GM18498 (cell line): Measurements from ENCODE around the gene PRKCZ.

Source experiments
- ATAC-seq: cut with Tn5 transposase; IDR thresholded peaks from one replicate; pipeline ENCODE4 v1.9.1; 2021; ENCODE audit warnings: mild to moderate bottlenecking, moderate library complexity; ENCODE audit not compliant: unreplicated experiment

Gene PRKCZ

GRCh38 chr1:2098839-2099785, 48.9 kb downstream of the PRKCZ start:
- no peak for ATAC-seq

DNA sequence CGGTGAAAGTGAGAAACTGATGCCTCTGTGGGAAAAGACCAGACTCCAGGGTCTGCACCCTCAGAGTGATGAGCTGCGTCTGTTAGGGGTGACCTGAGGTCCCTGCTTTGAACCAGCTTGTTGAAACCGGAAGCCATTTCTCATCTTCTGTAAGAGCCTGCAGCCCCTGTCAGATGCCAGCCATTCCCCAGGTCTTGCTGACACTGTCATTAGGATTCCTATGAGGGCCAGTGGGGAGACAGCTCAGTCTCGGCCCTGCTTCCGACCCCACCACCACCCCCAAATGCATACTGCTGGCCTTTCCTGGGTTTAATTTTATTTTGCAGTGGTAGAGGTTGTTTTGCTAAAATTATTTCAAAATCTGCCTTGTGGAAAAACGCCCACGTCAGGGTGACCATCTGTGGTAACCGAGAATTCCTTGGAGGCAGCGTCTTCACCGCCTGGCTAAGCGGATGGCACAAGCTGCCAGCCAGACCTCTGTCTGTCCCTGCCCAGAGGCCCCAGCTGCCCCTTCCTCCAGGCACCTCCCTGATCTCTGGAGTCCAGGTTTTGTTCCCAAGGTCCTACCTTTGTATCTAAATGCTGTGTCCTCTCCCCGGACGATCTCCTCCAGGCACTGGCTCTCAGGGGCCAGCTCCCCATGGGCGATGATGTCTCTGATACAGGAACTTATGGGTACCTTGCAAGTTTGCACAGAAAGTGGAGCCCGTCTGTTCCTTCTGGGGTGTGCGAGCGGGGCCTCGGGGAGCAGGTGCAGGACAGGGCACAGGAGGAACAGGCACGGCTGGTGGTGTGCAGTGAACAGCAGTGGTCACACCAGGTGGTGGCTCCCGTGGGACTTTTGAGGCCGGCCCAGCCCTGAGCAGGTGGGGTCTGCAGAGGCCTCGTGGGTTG, 49.9 kb downstream of the PRKCZ start:
- ATAC-seq = no peak

DNA sequence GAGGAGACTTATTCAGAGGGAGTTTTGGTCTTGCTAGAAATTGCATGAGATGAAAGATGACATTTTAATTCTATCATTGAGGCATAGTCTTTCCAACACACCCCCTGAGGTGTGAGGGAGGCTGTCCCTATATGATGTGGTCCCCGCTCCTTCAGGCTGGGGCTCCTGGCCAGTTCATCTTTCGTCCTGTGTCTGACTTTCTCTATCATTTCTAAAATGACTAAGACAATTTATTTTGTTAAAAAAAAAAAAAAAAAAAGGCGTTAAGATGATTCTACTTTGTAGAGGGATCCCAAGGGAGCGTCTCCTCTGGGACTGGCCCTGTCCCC, 50.5 kb downstream of the PRKCZ start:
- no peak for ATAC-seq

DNA sequence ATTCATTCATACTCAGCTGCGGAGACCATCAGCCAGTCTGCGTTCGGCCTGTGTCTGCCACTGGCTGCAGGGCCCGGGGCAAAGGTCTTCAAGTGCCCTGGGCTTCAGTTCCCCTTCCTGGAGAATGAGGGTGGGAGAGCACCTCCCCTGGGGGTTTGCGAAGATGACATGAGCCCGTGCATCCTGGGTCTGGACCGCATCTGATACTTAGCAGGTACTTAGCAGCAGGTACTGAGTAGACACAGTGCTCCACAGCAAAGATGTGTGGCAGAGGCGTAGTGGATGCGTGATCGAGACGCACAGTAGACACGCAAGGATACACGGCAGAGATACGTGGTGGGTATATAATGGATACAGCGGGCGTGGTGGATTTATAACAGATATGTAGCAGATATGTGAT, 51.3 kb downstream of the PRKCZ start:
- no peak for ATAC-seq

GRCh38 chr1:2101946-2102345, 51.7 kb downstream of the PRKCZ start:
- ATAC-seq = no peak

DNA sequence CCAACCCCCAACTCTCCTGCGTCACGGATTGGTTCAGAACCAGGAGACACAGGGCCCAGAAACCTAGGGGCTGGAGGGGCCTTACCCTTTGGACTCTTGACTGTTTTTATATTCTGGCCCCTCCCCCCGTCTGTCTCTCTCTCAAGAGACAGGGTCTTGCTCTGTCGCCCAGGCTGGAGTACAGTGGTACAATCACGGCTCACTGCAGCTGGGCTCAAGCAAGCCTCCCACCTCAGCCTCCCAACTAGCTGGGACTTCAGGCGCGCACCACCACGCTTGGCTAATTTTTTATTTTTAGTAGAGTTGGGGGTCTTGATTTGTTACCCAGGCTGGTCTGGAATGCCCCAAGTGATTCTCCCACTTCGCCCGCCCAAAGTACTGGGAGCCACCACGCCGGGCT, 52.5 kb downstream of the PRKCZ start:
- ATAC-seq = no peak

GRCh38 chr1:2103266-2103900, 53.2 kb downstream of the PRKCZ start:
- no peak for ATAC-seq

GRCh38 chr1:2103901-2104590, 53.8 kb downstream of the PRKCZ start:
- ATAC-seq = no peak

DNA sequence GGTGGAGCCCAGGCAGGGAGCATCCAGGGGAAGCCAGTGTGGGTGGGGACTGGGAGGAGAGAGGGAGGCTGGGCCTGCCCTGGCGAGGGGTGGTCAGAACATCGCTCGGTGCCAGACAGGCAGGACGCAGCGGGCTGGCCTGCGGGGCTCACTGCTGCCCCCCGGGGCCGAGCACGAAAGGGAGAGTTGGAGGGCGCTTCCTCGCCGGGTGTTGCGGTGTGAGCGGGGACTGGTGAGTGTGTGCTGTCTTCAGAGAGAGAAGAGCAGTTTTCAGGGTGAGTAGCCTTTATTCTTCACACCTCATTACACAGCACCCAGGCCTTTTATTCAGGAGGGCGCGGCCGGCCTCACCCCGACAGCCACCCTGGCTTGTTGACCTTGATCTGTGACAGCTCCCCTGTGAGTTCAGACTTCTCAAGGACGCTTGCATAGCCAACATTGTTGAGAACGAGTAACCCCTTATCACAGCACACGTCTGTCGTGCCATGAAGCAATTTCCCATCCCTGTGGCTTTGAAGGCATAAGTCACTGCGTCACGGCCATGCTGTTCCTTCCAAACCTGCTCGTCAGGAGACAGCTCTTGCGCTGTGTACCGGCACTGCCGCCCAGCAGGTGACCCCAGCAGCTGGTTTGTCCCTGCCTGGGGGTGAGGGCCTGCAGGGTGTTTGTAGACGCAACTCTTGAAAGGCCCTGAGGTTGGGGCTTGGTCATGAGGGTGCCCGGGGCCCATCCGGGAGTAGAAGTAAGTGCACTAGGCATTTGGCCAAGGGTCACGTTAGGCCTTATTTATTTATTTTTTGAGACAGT, 54.6 kb downstream of the PRKCZ start:
- no peak for ATAC-seq

- ATAC-seq = no peak
Observed at GRCh38 chr1:2105781-2106524, 55.7 kb downstream of the PRKCZ start.

GRCh38 chr1:2106659-2107405, 56.6 kb downstream of the PRKCZ start:
- no peak for ATAC-seq

- ATAC-seq = no peak
Observed at GRCh38 chr1:2107586-2108212, 57.5 kb downstream of the PRKCZ start.

DNA sequence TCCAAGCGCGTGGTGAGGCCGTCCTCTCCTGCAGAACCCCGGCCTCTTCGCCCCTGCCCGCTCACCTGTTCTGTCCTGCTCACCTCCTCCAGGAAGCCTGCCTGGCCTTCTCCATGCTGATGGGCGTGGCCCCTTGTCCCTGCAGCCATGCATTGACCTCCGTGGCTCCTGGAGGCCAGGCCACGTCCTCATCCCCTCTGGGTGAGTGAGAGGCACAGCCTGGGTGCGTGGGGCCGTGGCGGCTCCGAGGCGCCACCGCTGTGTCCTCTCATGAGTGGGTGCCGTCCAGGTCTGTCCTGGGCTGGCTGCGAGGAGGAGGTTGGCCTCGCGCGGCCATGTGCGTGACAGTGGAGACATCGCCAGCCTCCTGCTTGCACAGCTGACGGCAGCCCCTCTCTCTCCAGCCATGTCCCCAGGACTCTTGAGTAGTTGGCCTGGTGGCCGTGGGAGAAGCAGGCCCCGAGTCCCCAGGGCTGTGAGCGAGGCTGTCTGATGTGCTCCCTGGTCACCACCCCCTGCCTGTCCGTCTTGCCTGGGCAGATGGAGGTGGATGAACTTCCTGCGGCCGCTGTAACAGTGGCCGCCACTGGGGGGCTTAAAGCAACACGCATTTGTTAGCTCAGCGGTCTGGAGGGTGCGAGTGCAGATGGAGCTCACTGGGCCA, 58.1 kb downstream of the PRKCZ start:
- no peak for ATAC-seq

GRCh38 chr1:2108877-2109580, 58.8 kb downstream of the PRKCZ start:
- no peak for ATAC-seq

DNA sequence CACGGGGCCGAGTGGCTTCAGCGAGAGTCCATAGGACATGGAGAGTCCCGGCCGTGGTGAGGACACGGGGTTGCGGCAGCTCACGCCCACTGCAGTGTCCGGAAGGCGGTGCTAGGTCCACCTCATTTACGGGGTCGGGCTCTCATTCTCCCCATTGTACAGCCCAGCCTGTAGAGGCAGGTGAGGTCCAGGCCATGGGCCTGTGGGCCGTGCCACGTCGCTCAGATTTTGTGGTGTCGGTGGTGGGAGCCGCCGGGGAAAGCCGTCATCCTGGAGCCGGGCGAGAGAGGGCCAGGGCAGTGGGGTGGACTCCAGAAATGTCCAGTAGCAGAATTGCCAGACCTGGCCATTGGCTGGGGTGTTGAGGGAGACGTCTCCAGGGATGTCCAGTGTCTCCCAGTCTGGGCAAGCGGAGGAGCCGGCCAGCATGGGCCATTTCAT, 59.4 kb downstream of the PRKCZ start:
- ATAC-seq = no peak

DNA sequence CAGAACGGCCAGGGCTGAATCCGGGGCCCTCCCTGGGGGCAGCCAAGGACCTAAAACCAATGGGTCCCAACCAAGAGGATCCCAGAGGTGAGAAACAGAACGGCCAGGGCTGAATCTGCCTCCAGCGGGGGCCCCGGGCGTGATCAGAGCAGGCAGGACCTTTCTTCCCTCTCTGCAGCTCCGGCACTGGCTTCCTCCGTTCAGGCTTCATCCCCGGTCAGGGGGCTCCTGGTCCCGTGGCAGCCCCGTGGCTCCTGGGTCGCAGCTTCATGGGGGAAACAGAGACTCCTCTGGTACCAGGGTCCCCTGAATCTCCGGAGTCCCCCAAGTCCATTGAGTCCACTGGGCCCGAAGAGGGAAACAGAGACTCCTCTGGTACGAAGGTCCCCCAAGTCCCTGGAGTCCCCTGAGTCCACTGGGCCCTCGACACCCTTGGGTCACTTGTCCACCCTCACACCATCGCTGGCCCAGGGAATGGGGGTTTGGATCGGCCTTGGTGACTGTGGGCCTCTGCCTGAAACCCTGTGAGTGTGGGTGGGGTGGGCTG, 60.1 kb downstream of the PRKCZ start:
- no peak for ATAC-seq
